HG02763 (cell line): ENCODE results near the gene TRPM4.
"Not testable (repeated sequence)": the region's sequence is repeated elsewhere in the genome, so short reads cannot be mapped to it uniquely, and the experiment has no call there.

Experiments used
- ATAC-seq: cut with Tn5 transposase; IDR thresholded peaks from one replicate; pipeline ENCODE4 v1.9.1; 2021; ENCODE audit warnings: mild to moderate bottlenecking, moderate library complexity; ENCODE audit not compliant: unreplicated experiment

The TRPM4 gene

GRCh38 chr19:49223472-49223871 is 65.9 kb downstream of the TRPM4 start:
- ATAC-seq = no peak

GRCh38 chr19:49224441-49224840 is 66.8 kb downstream of the TRPM4 start:
- not testable (repeated sequence) for ATAC-seq

DNA sequence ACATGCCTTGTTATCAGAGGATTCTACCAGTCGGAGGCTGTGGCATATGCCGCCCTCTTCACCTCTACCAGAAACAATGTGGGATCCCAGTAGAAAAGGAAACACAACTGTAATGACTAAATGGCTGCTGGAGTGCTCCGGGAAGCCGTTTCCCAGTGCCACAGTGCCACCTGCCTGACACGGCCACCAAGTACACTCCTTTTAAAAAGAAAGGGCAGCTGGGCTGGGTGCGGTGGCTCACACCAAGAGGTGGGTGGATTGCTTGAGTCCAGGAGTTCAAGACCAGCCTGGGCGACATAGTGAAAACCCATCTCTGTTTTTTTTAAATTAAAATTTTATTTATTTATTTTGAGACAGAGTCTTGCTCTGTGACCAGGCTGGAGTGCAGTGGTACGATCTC is 67.3 kb downstream of the TRPM4 start:
- no peak for ATAC-seq

DNA sequence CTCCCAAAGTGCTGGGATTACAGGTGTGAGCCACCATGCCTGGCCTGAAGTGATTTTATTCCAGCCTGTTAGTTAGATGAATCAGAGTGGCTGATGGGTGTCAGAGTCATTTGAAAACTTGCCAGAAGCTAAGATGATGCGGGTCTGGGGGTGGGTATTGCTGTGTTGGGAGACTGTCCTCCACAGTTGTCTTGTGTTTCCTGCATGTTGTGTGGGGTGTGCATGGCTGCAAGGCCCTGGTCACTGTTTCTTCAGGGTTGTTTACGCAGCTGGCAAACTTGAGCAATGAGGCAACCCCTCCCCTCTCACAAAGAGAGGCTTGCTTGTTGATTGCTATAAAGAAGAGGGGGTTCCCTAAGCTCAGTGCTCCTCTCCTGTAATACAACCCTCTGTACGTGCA is 71.8 kb downstream of the TRPM4 start:
- no peak for ATAC-seq

GRCh38 chr19:49231389-49231788 is 73.8 kb downstream of the TRPM4 start:
- ATAC-seq = no peak

GRCh38 chr19:49231804-49232203 is 74.2 kb downstream of the TRPM4 start:
- ATAC-seq = no peak

- ATAC-seq = no peak
Measured at GRCh38 chr19:49233163-49233562, 75.6 kb downstream of the TRPM4 start.

DNA sequence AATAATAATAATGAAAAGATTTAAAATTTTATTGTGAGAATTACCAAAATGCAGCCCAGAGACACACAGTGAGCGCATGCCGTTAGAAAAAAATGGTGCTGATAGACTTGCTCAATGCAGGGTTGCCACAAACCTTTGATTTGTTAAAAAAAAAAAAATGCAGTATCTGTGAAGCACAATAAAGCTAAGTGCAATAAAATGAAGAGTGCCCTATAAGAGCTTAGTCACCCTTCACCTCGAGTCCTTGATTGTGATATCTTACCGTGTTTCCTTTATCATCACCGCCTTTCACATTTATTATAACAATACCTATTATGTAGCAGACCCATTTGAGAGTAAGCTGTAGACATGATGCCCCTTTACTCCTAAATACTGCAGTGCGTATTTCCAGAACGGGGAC is 84.2 kb downstream of the TRPM4 start:
- no peak for ATAC-seq

DNA sequence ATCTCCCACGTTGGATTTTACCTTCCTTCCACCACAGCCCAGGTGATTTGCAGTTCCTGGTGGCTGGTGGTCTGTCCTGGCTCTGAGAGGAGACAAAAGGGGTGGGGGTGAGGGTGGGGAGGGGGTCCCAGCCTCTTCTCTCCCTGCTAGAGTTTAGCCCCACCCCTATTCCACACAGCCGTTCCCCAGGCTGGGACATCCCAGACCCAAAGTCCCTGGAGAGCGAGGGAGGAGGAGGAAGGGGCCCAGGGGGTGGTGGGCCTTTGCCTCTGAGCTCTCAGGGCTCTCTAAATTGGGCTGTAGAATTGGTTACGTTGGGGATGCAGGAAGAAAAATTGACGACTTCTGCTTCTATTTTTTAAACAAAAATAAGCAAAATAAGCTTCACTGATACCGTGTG is 85.5 kb downstream of the TRPM4 start:
- no peak for ATAC-seq

DNA sequence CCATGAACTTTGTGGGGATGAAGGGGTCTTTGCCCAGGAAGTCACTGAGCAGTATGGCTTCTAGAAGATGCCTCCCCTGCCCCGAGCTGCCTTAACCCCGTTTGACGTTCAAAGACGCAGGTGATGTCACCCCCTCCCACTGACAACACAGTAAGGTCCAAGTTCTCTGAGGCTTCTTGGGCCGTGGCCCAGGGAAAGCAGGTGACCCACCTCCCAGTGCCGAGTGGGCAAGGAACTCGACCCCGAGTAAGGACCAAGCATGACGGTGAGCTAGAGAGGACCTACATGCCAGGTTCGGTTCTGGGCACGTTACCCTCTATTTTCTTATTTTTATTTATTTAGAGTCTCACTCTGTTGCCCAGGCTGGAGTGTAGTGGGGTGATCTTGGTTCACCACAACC is 86.1 kb downstream of the TRPM4 start:
- no peak for ATAC-seq

DNA sequence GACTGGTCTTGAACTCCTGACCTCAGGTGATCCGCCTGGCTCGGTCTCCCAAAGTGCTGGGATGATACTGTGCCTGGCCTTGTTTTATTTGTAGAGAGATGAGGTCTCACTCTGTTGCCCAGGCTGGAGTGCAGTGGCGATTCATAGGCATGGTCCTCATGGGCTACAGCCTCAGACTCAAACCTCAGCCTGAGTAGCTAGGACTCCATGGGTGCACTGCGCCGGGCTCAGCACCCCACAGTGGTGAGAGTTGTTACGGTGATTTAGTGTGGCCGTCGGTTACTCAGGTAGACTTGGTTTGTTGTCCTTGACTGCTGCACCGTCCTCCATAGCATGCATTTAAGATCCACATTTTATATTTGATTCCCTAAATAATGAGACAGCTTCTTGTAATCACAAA is 86.7 kb downstream of the TRPM4 start:
- no peak for ATAC-seq

- no peak for ATAC-seq
Measured at GRCh38 chr19:49247676-49248075, 90.1 kb downstream of the TRPM4 start.

- no peak for ATAC-seq
Measured at GRCh38 chr19:49249933-49250332, 92.3 kb downstream of the TRPM4 start.

- ATAC-seq = no peak
Measured at GRCh38 chr19:49255674-49256073, 98.1 kb downstream of the TRPM4 start.

DNA sequence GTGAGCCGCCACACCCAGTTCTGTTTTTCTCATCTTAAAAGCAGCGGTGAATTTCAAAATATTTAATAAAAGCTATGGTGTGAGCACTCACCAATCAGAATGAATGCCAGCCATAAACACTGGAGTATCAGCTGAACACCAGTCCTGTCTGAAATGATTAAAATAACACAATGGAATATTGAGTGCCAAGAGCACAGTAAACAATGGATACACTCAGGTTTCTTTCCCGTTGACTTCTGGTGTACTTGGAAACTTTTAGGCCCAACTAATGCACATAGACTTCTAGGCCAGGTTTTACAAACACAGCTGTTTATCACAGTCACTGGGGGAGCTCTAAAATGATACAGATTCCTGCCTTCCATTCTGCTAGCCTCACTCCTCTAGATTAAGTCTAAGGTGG is 99.1 kb downstream of the TRPM4 start:
- ATAC-seq = no peak
